Measurements from ENCODE around the gene ANKRD17.
"Not testable (repeated sequence)": the region's sequence is repeated elsewhere in the genome, so short reads cannot be mapped to it uniquely, and the experiment has no call there.

ANKRD17 gene

DNA sequence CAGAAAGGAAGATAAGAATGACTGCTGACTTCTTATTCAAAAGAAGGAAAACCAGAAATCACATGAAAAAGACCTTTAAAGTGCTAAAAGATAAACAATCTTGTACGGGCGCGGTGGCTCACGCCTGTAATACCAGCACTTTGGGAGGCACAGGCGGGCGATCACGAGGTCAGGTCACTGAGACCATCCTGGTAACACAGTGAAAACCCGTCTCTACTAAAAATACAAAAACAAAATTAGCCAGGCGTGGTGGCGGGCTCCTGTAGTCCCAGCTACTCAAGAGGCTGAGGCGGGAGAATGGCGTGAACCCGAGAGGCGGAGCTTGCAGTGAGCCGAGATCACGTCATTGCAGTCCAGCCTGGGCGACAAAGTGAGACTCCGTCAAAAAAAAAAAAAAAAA, 54.6 kb downstream of the ANKRD17 start:
- not testable (repeated sequence) for DNase-seq

DNA sequence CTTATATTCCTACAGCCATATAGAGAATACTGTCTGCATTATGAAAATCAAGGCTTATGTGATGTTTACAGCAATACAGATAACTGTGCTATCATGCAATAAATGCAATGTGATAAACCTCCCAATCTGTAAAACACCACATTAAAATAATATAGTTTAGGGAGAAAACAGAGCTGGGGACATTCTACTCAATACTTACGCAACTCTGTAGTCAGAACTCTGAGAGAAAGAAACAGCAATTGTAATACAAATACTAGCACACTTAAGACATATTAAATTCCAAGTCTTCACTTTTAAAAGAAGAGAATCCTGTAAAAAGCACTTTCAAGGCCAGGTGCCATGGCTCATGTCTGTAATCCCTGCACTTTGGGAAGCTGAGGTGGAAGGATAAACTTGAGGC, 61.4 kb downstream of the ANKRD17 start:
- no peak for DNase-seq

DNA sequence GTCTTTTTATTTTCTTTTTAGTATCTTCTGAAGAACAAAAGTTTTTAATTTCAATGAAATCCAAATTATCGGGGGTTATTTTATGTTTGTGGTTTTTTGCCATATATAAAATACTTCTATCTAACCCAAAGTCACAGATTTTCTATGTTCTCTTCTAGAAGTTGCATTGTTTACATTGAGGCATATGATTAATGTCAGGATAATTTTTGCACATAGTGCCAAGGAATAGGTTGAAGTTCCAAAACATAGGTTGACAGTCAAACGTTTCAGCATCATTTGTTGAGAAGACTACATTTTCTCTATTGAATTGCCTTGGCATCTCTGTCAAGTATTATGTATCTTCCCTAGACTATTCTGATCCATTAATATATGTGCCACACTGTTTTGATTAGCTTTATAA, 64.5 kb downstream of the ANKRD17 start:
- DNase-seq: peak; percentile 22

DNA sequence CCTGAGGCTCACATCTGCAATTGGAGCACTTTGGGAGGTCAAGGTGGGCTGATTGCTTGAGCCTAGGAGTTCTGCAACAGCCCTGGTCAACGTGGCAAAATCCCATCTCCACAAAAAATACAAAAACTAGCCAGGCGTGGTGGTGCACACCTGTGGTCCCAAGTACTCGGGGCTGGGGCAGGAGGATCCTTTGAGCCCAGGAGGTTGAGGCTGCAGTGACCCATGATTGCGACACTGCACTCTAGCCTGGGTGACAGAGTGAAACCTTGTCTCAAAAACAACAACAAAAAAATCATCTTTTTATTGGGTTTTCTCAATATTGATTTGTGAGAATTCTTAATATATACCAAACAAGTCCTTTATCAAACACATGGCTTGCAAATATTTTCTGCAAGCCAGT, 64.9 kb downstream of the ANKRD17 start:
- DNase-seq: no peak

DNA sequence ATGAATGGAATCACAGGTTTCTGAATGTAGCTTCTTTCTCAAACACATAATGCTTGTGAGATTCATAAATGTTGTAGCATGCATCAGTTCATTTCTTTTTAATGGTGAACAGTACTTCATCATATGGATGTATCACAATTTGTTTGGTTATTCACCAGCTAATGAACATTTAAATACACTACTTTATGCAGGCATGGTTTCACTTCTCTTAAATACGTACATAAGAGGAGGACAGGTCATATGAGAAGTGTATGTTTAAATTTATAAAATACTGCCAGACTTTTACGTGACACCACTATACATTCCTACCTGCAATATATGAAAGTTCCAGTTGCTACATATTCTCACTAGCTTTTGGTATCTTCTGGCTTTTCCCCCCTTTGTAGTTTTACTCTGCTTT, 65.4 kb downstream of the ANKRD17 start:
- no peak for DNase-seq

DNA sequence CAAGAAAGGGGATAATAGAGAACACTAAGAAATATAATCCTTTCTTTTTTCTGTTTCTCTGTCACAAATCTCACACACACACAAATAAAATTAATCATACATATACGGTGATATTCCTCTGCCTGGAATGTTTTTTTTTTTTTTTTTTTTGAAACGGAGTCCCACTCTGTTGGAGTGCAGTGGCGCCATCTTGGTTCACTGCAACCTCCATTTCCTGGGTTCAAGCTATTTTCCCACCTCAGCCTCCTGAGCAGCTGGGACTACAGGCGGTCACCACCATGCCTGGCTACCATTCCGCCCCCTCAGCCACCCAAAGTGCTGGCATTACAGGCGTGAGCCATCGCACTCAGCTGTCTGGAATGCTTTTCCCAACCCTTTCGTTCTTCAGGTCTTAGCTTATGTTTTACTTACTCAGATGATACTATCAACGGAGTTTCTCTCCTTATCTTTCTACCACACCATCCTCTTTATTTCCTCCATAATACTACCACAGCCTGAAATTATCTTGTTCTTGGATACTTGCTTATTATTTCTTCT, 69.3 kb downstream of the ANKRD17 start:
- DNase-seq: no peak

DNA sequence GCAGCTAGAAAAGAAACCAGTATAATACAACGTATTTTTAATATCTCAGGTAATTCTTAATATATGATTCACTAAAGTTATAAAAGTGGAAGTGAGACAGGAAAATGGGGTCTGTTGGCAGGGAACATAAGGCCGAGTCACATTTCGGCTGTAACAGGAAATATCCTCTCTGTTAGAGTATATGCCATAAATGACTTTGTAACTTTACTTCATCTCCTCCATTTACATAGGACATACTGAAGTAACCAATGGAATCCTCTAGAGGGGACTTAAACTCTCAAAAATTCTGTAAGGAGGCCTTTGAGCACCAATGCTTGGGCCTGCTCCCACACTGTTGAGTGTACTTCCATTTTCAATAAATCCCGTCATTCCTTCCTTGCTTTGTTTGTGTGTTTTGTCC, 71.3 kb downstream of the ANKRD17 start:
- DNase-seq: no peak

DNA sequence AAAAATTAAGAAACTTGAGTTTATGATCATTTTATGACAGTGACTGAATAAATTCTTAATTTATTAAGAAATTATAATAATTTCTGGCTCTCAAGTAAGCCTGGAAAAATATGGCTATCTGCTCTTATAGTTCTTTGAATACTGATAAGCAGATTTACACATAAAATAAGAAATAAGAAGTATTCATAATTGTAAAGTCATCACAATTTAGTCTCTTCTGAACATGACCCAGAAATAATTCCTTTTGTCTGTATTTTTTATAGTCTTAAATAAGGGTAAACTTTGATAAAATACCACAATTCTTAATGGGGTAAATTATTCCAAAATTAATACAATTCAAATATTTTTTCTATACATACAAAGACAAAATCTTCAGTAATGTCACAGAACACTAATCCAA, 72.7 kb downstream of the ANKRD17 start:
- no peak for DNase-seq

DNA sequence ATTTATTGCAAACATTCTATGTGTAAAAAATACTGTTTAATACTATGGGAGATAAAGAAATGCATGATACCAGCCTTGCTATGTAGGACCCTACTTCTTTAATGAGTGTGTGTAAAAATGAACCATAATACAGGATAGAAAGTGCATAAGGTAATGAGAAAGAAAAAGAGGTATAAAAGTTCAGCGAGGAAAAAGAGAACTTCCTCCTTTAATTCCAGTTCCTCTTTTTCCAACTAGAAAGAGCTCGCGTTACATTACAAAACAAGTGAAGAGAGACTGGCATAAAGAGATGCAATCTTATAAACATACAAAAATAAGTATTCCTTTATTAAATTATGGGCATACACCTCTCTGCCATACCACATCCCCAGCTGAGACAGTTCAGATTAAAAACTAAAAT, 77.4 kb downstream of the ANKRD17 start:
- DNase-seq: no peak

DNA sequence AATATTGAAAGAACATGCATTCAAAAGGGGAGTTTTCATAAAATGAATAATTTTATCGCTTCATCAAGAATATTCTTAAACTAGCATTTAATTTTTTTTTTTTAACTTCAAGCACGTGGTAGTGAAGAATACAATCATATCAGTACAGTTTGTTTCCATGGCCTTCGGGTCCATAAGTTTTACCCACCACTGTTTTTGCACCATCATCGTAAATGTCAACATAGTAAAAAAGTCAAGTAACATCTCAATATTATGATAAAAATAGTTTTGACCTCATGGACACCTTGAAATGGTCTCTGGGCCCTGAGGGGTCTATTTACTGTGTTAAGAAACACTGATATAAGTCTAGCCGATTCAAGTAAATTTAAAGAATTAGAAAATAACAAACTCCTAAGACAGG, 80.2 kb downstream of the ANKRD17 start:
- no peak for DNase-seq

DNA sequence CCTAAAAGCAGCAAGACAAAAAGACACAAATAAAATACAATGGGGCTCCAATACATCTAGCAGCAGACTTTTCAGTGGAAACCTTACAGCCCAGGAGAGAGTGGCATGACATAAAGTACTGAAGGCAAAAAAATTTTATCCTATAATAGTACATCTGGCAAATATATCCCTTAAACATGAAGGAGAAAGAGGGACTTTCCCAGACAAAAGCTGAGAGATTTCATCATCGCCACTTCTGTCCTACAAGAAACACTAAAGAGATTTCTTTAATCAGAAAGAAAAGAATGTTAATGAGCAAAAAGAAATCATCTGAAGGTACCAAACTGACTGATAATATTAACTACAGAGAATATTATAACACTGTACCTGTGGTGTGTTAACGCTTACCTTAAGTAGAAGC, 86.4 kb downstream of the ANKRD17 start:
- no peak for DNase-seq

DNA sequence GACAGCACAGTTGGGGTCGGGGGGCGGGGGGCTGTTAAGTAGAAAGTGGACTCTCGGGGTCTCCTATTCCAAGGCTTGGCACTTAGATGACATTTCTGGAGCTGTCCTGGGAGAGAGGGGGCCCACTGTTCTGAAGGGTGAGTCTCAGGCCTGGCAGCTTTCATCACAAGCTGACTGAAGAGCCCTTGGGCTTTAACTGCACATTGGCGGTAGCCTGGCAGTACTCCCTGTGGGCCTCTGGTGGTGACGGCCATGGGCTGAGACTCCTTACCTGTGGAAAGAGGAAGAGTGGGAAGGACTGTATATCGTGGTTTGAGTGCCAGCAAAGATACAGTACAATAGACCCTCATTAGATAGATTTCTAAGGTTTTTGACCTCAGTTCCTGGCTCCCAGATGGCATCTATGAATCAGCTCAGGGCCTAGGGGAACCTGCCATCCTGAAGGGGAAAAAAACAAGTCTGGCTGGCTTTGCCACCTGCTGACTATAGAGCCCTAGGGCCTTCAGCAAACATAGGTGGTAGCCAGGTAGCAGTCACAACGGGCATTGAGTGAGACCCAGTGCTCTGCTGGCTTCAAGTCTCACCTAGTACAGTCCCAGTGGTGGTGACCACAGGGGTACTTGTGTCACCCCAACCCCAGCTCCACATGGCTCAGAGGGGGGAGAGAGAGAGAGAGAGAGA, 87.9 kb downstream of the ANKRD17 start:
- DNase-seq: no peak

DNA sequence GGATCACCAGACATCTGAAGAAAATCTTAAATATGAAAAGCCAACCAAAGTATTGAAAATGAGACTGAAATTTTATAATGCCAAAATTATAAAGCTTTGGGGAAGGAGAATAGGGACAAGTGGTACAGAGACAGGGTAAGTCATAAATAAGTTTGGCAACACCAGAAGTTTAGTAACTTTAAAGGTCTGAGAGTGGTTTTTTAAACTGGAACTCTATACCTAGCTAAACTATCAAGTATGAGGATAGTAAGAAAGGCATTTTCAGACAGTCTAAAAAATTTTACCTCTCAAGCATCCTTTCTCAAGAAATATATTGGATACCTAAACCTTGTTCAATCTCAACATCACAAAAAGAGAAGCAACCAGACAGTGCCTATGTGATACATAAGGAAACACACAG, 92.4 kb downstream of the ANKRD17 start:
- DNase-seq: no peak

DNA sequence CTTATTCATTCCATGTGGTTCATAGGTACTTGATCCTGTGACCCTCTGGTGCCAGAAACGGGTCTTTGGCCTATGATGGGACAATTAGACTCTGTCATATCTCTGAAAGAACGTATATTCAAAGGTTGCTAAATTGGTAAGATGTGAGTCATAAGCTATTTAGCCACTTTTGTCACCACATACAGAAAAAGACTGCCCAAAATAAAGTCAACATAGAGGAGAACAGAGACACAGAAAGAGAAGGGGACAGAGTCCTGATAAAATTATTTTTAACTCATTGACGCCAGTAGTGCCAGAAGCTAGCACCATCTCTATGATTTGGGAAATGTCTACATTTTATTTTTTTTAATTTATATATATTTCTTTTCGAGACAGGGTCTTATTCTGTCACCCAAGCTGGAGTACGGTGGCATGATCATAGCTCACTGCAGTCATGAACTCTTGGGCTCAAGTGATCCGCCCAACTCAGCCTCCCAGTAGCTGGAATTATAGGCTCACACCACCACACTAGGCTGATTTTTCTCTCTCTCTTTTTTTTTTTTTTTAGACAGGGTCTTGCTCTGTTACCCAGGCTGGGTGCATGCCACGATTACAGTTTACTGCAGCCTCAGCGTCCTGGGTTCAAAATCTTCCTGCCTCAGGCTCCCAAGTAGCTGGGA, 96.9 kb downstream of the ANKRD17 start:
- peak; percentile 23 for DNase-seq

DNA sequence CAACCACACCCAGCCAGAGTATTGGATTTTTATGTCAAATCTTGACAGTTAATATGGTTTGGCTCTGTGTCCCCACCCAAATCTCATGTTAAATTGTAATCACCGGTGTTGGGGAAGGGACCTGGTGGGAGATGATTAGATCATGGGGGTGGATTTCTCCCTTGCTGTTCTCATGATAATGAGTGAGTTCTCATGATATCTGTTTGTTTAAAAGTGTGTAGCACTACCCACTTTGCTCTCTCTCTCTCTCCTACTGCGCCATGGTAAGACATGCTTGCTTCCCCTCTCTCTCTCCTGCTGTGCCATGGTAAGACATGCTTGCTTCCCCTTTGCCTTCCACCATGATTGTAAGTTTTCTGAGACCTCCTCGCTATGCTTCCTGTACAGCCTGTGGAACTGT, 102.2 kb downstream of the ANKRD17 start:
- DNase-seq: no peak

DNA sequence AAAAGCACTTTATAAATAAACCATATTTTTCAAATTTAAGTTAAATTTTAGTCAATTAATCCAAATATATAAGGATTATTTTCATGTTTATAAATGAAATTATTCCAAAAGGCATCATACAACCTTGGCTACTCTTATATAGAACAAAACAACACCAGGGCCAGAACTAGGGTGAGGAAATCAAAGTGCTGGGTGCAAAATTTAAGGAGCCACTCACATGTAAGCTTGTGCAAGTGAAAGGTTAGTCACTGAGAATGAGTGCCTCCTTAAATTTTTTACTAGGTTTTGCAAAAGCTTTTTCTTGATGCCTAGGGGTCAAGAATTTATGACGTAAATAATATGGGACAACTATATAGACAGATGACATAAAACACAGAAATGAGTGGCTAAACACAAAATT, 105.7 kb downstream of the ANKRD17 start:
- no peak for DNase-seq

DNA sequence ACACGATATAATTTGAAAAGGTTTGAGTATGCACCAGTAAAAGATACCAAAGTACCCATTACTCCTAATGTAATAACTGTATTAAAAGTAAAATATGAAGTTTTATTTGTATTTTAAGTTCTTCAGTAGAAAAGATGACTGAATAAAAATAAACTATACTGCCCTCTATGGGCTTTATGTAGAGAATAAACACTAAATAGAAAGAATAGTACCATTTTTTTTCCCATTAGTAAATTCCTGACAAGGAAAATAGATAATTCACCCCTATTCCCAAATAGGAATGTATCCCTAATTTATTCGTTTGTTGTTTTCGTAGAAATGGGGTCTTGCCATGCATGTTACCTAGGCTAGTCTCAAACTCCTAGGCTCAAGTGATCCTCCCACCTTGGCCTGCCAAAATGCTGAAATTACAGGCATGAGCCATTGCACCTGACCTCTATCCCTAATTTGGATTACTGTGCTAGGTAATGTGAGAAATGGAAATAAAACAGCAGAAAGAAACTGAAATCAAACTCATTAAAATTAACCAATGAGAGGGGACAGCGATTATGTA, 115.5 kb downstream of the ANKRD17 start:
- DNase-seq: no peak

DNA sequence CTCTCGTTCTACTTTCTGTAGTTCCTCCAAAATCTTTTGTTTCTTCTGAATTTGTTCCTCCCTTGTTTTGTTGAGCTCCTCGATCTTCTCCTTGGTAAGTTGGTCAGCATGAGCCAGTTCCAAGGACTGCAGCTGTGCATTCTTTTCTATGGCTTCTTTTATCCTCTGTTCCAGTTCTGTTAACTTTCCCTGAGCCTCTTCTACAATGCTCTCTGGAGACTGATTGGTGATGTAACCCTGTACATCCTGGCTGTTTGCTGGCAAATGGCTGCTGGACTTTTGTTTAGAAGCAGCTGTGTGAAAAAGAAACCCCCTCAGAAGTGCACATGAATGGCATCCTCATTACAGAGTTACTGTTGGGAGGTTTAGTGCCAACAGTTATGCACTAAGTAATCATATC, 118.6 kb downstream of the ANKRD17 start:
- DNase-seq: no peak

DNA sequence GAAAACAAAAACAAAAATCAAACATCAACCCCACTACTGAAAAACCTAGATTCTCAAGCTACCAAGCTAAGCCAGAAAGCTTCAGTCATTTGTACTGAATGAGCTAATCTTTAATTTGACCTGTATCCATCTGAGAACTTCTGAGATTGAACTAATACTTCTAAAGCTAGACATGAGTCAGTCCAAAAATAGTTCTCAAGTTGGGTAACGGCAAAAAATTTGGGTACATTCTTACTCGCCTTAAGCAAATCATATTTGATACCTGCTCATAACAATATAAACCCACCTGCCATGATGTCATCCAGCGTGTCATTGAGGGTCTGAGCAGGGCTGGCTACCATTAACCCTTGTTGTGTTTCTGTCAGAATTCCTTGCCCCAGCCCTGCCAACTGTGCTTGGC, 119.4 kb downstream of the ANKRD17 start:
- no peak for DNase-seq

DNA sequence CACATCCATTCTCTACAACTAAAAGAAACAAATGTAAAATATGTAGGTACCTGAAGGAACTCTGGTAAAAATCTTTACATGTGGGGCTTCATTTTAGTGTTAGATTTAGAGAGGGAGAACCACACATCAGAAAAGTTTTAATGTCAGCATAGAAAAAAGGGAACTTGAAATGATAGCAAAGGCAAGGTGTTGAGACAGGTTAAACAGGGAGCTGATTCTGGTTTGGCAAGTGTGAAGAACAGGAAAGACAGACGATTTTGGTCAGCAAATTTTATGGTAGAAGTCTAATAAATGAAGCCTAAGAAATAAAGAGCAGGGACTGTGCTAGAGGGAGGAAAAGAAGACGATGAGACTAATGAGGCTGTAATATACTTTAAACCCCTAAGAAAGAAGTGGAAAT, 121.5 kb downstream of the ANKRD17 start:
- DNase-seq: no peak

DNA sequence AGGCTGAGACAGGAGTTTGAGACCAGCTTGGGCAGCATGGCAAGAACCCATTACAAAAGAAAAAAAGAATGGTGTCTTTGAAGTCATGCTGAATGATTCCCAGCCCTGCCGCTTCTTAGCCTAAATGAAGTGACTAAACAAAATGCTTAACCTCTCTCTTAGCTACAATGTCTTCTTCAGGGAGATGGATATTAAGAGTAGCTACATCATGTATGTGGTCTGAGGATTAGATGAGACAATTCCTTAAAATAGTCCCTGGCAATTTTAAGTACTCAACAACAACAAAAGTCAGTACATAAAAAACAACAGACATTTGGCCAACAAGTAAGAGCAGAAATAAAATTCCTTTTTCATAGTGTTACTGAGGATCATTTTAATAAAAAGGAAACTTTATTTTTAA, 124.8 kb downstream of the ANKRD17 start:
- DNase-seq: no peak

DNA sequence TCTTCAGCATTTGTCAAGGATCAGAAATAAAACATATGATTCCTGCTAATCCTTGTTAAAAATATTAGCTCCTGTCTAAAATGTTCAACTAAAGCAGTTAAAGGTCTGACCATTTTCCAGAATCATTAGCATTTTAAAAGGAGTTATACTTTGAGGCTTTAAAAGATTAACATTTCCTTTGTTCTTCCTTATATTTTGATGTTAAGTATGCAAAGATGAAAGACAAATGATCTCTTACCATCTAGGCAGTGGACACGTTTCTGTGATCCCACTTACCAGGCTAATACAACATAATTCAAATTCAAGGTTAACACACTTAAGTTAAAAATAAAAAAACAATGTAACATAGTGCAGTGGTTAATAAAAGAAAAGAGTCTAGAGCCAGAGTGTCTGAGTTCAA, 127.3 kb downstream of the ANKRD17 start:
- no peak for DNase-seq

DNA sequence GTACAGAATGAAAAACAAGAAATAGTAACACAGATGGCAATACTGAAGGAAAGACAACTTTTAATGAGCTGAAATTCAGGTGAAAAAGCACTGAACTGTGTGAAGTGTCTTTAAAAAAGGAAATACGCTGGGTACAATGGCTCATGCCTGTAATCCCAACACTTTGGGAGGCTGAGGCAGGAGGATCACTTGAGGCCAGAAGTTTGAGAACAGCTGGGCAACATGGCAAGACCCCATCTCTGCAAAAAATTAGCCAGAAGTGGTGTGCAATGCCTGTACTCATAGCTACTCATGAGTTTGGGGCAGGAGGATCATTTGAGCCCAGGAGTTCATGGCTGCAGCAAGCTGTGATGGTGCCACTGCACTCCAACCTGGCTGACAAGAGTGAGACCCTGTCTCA, 129.3 kb downstream of the ANKRD17 start:
- no peak for DNase-seq

DNA sequence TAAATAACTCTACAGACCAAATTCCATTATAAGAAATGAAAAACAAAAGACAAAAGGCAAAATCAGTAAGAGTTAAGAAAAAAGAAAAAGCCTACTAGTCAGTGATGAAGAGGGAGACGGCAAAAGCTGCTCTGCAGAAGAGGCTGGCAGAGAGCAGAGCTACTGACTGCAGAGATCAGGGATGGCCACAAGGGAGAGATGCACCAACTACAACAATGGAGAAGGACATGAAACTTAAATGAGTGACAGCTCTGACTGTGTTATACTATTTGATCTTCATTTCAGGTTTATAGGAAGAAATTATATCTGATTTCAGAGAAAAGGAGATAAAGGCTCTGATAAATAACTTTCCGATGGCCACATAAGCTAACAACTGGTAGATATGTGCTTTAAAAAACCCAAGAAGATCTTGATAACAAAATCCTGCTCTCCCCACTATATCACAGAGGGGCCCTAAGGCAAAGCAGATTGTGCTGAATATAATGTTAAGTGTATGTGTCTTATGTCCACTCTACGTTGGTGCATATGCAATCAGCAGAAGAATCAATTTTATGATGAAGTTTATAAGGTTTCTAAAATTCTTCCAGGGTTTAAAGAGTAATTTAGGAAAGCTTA, 130.7 kb downstream of the ANKRD17 start:
- DNase-seq: peak; percentile 15
